ENCODE measurements around the gene FOXO3. TPM values are rescaled to one million over a fixed set of nuclear protein-coding genes. Genes with fewer than 3 reads are reported as not detected.

Gene FOXO3
- total RNA-seq, 2 experiments from 2014 or later: 20.0 to 21.2 TPM

DNA sequence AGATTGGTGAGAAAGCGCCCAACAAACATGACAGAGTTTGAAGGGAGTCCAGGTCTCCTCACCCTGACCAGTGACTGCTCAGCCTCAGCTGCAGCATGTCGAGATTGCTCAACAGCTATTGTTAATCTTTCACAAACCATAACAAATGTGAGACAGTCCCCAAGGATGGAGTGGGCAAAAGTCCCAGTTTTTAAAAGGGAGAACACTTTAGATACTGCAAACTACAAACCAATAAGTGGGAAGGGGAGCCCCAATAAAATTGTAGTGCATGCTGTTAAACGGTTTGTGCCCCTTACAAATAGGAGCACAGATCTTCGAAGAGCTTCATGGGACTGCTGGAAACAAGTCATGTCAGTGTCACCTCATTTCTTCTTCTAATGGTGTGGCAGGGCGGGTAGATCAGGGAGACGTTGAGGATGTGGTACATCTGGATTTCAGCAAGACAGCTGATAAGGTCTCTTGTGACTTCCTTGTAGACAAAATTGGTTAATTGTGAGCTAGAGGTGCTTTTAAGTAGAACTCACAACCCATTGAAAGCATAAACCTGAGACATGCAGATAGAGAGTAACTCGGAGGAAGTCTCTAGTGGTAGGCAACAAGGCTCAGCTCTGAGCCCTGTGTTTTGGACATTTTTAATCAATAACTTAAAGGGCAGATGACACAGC lies 153.5 kb downstream of the FOXO3 start:
- POLR2A ChIA-PET: interaction anchor here (0.6 to 1.2 kb wide), 2 partner anchors 70 to 155 kb away, joined by 3 read pairs; no protein-coding TSS in a partner anchor
- H3K4me1 Mint-ChIP-seq: peaks cover 19% of the 10 kb centered on the region
- peak; percentile 96 for ATAC-seq (ENCODE audit: low read depth)
- no peaks in the 10 kb centered on the region for H3K36me3 Mint-ChIP-seq
- peaks cover 2% of the 10 kb centered on the region for H3K27me3 Mint-ChIP-seq
- peak overlapping the region; percentile 16 for H3K4me3 Mint-ChIP-seq
- DNase-seq: no peak
- no peaks in the 10 kb centered on the region for H3K9me3 Mint-ChIP-seq
- peak overlapping the region; percentile 65 for H3K27ac Mint-ChIP-seq

DNA sequence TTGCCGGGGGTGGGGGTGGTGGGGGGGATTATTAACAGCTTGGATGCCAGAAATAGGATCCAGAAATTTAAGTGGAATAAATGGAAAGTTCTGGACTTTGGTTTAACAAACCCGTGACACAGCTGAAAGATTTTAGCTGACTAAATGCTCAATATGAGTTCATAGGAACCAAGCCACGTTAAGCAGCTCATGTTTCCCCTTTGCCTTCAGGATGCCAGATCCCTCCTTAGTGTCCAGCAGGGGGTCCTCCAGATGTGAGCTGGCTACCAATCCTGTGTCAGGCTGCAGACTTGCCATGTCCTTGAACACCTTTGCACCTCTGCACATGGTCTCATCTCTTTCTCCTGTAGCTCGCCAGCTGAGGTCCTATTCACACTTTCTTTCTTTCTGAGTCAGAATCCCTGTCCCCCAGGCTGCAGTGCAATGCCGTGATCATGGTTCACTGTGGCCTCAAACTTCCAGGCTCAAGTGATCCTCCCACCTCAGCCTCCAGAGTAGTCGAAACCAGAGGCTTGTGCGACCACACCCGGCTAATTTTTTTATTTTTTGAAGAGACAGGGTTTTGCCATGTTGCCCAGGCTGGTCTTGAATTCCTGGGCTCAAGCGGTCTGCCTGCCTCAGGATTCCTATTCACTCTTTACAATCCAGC lies 154.2 kb downstream of the FOXO3 start:
- ATAC-seq (ENCODE audit: low read depth) (no peak), DNase-seq (no peak)
- peak overlapping the region; percentile 65 for H3K27ac Mint-ChIP-seq
- no peaks in the 10 kb centered on the region for H3K9me3 Mint-ChIP-seq
- POLR2A ChIA-PET: interaction anchor here (0.6 to 1.2 kb wide), 2 partner anchors 69 to 155 kb away, joined by 3 read pairs; no protein-coding TSS in a partner anchor
- no peak overlapping the region for H3K4me3 Mint-ChIP-seq
- peaks cover 19% of the 10 kb centered on the region for H3K4me1 Mint-ChIP-seq
- H3K27me3 Mint-ChIP-seq: peaks cover 2% of the 10 kb centered on the region
- H3K36me3 Mint-ChIP-seq: no peaks in the 10 kb centered on the region

DNA sequence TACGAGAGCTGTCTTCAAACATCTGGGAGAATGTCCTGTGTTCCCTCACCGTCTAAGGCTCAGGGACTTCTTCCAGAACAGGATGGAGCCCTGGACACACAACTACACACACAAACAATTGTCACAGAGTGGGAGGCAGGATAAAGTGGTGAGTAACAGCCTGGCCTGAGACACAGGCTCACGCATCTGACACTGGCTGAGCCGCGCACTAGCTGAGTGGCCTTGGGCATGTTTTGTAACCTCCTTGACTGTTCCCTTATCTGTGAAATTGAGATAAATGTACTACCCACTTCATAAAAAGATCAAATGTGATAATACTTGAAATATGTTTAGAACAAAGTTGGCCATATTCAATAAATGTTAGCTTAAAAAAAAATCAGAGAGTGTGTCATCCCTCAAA lies 155.1 kb downstream of the FOXO3 start:
- POLR2A ChIA-PET: no interaction called here
- H3K4me1 Mint-ChIP-seq: peaks cover 19% of the 10 kb centered on the region
- no peaks in the 10 kb centered on the region for H3K36me3 Mint-ChIP-seq
- ATAC-seq (ENCODE audit: low read depth) (no peak), DNase-seq (no peak)
- H3K27me3 Mint-ChIP-seq: peaks cover 2% of the 10 kb centered on the region
- no peak overlapping the region for H3K4me3 Mint-ChIP-seq
- H3K9me3 Mint-ChIP-seq: no peaks in the 10 kb centered on the region
- no peak overlapping the region for H3K27ac Mint-ChIP-seq

DNA sequence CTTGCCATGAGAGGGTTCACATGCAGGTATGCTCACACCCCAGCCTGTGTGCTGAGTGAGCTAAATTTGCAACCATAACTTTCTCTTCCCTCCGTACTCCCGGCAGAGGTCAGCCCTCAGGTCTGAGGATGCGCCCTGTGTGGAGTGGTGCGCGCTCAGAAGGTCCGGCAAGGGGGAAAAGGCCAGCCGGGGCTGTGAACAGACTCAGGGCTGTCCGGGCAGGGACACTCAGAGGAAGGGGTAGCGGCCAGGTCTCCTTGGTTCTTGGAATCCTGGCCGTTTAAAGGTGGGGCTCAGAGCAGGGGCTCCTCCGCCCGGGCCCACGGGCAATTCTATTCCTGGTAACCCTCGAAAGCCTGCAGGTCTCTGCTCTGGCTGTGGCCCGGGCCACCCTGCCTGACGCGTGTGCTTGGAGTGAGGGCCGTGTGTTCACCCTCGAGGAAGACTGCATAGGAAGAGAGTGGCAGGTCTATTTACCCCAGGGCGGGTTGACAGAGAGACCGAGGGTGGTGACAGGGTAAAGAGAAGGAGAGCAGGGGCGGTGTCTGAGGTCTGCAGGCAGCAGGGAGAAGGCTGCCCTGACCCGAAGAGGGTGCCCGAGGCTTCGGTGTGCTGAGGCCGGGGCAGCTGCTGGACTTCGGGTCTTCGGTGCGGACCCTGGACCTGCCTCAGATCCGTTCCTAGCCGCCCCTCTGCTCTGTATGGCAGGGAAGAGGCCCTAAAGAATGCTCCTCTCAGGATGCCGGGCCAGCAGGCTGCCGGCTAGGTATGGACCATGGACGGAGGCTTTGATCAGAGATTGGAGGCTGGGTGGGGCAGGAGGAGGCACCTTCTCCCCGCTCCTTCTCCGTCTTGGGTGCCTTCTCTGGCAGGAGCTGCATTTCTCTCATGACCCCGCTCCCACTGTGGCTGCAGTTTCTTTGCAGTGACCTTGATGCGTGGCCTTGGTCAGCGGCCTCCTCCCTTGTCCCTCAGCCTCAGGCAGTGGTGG lies 156.4 kb downstream of the FOXO3 start:
- Mint-ChIP-seq H3K27me3 (peaks cover 2% of the 10 kb centered on the region), H3K4me3 (no peak overlapping the region), H3K4me1 (peaks cover 23% of the 10 kb centered on the region), H3K9me3 (no peaks in the 10 kb centered on the region), H3K27ac (no peak overlapping the region), H3K36me3 (no peaks in the 10 kb centered on the region)
- POLR2A ChIA-PET: no interaction called here
- no peak for ATAC-seq (ENCODE audit: low read depth)
- DNase-seq: no peak

DNA sequence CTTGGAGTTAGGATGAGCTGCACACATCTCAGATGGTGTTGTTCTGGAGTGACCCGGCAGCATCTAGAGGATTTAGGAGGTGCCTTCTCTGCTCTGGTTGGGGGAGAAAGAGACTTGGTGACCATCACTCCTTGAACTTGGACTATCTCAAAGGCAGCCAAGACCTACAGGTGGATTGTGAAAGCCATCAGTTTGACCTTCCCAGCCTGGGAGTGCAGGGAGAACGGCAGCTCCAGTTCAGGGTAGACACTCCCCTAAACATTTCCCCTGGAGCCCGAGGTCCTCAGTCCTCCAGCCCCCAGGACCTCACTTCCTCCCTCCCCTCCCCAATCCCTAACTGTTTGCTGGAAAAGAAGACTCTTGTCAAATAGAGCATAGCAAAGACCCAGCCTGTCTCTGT lies 158.8 kb downstream of the FOXO3 start:
- ATAC-seq (ENCODE audit: low read depth): no peak
- Mint-ChIP-seq H3K36me3 (peaks cover 6% of the 10 kb centered on the region), H3K27me3 (peaks cover 2% of the 10 kb centered on the region), H3K9me3 (peaks cover 10% of the 10 kb centered on the region), H3K4me1 (peaks cover 13% of the 10 kb centered on the region), H3K4me3 (no peak overlapping the region), H3K27ac (no peak overlapping the region)
- DNase-seq: no peak
- POLR2A ChIA-PET: no interaction called here

DNA sequence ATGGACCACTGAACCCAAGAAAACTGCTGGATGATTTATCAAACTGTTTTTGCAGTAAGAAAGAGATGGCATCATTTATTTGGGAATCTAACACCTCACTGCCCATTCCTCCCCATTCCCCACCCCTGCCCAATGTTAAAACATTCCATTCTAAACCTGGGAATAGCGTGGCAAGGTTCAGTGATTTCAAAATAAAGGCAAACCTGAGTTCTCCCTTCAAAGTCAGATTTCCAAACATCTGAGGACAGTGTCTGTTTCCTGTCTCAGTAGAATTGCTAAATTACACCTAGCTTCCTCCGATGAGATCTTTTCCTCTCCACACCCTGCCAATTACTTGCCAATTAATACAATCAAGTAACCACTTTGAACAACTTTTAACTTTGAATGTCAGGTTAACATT lies 160.1 kb downstream of the FOXO3 start:
- Mint-ChIP-seq H3K27ac (no peak overlapping the region), H3K4me3 (no peak overlapping the region), H3K36me3 (peaks cover 6% of the 10 kb centered on the region), H3K9me3 (peaks cover 12% of the 10 kb centered on the region), H3K4me1 (peaks cover 4% of the 10 kb centered on the region), H3K27me3 (no peaks in the 10 kb centered on the region)
- POLR2A ChIA-PET: no interaction called here
- DNase-seq (no peak), ATAC-seq (ENCODE audit: low read depth) (no peak)

DNA sequence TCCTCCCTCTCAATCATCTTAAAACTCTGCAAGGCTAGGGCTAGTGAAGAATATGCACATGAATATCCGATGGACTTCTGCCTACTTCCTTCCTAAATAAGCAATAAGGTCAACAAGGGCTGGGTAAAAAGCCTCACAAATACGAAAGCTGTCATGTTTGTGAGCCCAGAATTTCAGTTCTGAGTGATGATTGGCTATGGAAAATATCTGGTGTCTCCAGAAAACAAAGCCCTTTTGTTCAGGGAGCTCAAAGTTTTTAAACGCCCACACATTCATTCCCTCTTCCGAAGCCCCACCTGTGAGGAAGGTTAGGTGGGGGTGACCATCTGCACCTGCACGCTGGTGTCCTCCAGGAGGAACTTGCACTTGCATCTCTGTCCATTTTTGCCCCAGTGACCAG lies 160.6 kb downstream of the FOXO3 start:
- Mint-ChIP-seq H3K27ac (no peak overlapping the region), H3K9me3 (peaks cover 12% of the 10 kb centered on the region), H3K36me3 (peaks cover 6% of the 10 kb centered on the region), H3K4me1 (peaks cover 4% of the 10 kb centered on the region), H3K27me3 (no peaks in the 10 kb centered on the region), H3K4me3 (no peak overlapping the region)
- DNase-seq (no peak), ATAC-seq (ENCODE audit: low read depth) (no peak)
- POLR2A ChIA-PET: no interaction called here

DNA sequence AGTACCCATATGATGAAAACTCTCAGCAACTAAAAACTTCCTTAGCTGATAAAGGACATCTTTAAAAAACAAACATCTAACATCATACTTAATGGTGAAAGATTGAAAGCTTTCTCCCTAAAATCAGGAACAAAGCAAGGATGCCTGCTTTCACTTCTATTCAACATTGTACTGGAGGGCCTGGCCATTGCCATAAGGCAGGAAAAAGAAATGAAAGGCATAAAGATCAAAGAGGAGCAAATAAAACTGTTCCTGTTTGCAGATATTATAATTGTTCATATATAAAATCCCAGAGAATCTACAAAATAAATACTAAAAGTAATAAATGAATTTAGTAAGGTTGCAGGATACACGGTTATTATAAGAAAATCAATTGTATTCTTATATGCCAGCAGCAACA lies 162.9 kb downstream of the FOXO3 start:
- H3K4me3 Mint-ChIP-seq: no peak overlapping the region
- ATAC-seq (ENCODE audit: low read depth): no peak

DNA sequence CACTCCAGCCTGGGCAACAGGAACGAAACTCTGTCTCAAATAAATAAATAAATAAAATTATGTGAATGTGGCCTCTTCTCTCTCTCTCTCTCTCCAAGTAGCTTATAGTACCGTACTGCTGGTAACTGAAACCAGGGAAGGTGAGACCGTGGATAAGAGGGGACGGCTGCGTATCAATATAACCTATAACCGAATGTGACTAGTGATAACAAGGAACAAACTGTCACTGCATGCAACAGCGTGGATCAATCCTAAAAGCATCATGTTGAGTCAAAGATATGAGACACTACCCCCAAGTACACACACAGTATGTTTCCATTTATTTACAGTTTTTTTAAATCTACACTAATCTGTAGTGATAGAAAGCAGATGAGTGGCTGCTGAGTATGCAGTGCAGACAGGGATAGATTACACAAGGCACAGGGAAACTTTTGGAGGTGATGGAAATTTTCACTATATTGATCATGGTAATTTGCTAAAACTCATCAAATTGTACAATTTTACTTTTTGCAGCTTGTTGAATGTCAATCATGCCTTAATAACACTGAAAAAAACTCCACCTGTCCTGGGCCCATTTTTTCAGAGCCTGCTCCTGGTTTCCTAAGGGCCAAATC lies 166.1 kb downstream of the FOXO3 start:
- no peak overlapping the region for H3K27ac Mint-ChIP-seq
- POLR2A ChIA-PET: no interaction called here
- ATAC-seq (ENCODE audit: low read depth): no peak
- no peak overlapping the region for H3K4me3 Mint-ChIP-seq
- no peaks in the 10 kb centered on the region for H3K4me1 Mint-ChIP-seq
- DNase-seq: no peak
- H3K9me3 Mint-ChIP-seq: peaks cover 12% of the 10 kb centered on the region
- H3K27me3 Mint-ChIP-seq: no peaks in the 10 kb centered on the region
- H3K36me3 Mint-ChIP-seq: peaks cover 6% of the 10 kb centered on the region

More for the DNA sequence above, 162.9 kb downstream of the FOXO3 start:
- Mint-ChIP-seq H3K4me1 (peaks cover 4% of the 10 kb centered on the region), H3K27me3 (no peaks in the 10 kb centered on the region), H3K9me3 (peaks cover 12% of the 10 kb centered on the region), H3K36me3 (peaks cover 6% of the 10 kb centered on the region), H3K27ac (no peak overlapping the region)
- DNase-seq: no peak
- POLR2A ChIA-PET: no interaction called here

DNA sequence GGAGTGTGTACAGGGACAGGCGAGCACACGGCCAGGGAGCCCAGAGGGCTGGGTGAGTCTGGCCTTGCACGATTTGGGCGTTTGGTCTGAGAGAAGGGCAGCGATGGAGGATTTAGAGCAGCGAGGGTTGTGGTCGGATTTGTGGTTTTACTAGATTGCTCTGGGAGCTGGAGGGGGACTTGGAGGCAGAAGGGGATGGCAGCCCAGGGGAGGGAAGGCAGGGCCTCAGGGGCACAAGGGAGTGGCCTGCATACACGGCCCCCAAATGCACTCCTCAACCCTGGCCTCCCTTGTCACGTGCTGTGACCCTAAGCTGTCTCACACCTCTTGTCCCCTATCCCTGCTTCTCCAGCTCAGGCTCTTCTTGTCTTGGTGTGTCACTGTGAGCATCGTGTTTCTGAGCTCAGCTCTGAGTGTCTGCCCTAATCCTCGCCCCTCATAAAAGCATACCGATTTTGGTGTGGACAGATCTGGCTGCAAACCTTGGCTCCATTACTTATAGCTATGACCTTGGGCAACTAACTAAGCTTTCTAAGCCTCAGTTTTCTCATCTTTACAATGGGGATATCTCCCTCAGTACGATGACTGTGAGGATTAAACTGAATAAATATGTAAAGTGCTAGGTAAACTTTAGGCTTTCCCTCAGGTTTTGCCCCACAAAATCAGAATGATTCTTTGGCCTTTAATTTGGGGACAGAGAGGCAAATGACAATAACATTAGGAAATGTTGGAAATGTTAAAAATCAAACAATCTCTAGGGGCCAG lies 167.4 kb downstream of the FOXO3 start:
- Mint-ChIP-seq H3K9me3 (peaks cover 10% of the 10 kb centered on the region), H3K4me1 (no peaks in the 10 kb centered on the region), H3K27ac (no peak overlapping the region), H3K4me3 (no peak overlapping the region), H3K27me3 (no peaks in the 10 kb centered on the region), H3K36me3 (peaks cover 4% of the 10 kb centered on the region)
- ATAC-seq (ENCODE audit: low read depth) (no peak), DNase-seq (no peak)
- POLR2A ChIA-PET: no interaction called here

DNA sequence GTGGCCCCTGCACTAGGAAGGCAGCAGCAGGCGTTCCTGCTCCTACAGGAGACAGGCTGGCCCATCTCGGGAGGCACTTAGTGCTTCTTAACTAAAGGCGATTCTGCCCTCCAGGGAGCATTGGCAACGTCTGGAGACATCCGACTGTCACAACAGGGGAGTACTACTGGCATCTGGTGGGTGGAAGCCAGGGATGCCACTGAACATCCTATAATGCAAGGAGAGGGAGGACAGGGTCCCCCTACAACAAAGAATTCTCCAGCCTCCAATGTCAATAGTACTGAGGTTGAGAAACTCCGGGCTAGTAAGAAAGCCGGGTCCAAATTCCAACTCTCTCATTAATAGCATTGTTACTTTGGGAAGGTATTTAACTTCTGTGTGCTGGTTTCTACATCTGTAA lies 168.1 kb downstream of the FOXO3 start:
- Mint-ChIP-seq H3K4me1 (no peaks in the 10 kb centered on the region), H3K27ac (no peak overlapping the region), H3K27me3 (no peaks in the 10 kb centered on the region), H3K9me3 (peaks cover 5% of the 10 kb centered on the region), H3K36me3 (no peaks in the 10 kb centered on the region), H3K4me3 (no peak overlapping the region)
- no peak for ATAC-seq (ENCODE audit: low read depth)
- DNase-seq: no peak
- POLR2A ChIA-PET: no interaction called here

DNA sequence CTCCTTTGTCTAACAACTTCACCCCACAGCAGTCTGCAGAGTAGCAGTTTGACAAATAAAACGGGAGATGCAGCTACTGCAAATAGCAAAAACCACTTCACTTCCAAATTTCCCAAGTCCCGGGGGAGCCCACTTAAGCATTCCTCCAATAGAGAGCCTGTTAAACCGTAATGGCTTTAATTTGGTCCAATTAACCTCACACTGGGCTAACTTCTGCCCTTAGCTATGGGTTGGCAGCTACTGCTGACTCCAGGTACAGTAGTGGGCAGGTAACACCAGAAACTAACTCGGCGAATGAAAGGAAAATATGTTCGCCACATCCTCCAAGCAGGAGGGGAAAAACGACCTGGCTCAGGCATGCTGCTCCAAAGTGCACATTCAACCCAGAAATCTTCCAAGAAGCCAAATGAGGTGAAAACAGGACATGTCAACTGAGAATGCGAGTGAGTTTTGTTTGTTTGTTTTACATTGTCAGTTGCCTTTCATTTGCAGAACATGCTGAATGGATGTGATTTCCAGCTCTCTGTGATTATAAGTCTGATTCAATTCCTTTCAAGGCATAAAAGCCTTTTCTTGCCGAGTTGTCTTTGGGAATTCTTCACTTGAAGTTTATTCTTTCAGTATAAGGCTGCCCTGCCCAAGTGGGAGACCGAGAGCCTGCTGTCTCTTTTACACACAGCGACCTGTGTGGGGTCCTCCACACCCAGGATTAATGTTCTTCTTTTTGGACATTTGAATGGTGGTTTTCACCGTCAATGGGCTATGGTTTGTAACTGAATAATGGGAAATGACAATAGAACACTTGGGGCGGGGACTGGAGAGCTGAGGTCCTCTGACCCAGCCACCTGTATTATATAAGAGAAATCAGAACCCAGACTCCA lies 170.2 kb downstream of the FOXO3 start:
- Mint-ChIP-seq H3K27ac (no peak overlapping the region), H3K4me3 (no peak overlapping the region), H3K36me3 (no peaks in the 10 kb centered on the region), H3K9me3 (no peaks in the 10 kb centered on the region), H3K27me3 (no peaks in the 10 kb centered on the region), H3K4me1 (no peaks in the 10 kb centered on the region)
- POLR2A ChIA-PET: no interaction called here
- DNase-seq: no peak
- no peak for ATAC-seq (ENCODE audit: low read depth)

Data from activated naive CD8-positive, alpha-beta T cell treated with anti-CD3 and anti-CD28 coated beads, Interleukin-2, amount 10 ng/mL, durations not matched to agents 7 days and 5 days (primary cell).